Measurements from ENCODE around the gene ARHGAP5.

Gene ARHGAP5

DNA sequence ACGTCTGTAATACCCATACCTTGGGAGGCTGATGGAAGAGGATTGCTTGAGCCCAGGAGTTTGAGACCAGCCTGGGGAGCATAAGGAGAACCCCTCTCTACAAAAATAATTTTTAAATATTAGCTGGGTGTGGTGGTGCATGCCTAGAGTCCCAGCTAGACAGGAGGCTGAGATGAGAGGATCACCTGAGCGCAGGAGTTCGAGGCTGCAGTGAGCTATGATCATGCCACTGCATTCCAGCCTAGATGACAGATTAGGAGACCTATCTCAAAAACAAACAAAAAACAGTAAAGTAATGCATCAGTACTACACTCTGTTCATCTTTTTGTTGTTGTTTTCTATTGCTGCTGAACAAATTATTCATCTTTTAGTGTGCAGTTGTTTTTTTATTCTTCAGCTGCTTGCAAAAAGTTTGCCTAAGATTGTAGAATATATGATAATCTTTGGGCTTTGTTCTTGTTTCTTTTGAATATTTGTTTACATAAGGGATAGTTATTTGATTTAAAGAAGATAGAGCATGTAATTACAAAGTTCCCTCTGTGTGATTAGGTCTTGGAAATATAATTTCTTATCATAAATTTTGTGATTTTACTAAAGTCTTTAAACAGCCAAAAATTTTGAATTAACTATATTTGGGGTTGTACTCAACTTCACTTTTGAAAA is 8.2 kb downstream of the ARHGAP5 start:
- Mint-ChIP-seq H3K4me3 (no peak overlapping the region), H3K27ac (no peak overlapping the region), H3K36me3 (ENCODE audit: low read depth) (peaks cover 16% of the 10 kb centered on the region), H3K27me3 (ENCODE audit: low read depth, poor library complexity) (no peaks in the 10 kb centered on the region), H3K4me1 (peaks cover 71% of the 10 kb centered on the region), H3K9me3 (no peaks in the 10 kb centered on the region)
- DNase-seq, result no peak
- TF ChIP-seq, protein P1, sequence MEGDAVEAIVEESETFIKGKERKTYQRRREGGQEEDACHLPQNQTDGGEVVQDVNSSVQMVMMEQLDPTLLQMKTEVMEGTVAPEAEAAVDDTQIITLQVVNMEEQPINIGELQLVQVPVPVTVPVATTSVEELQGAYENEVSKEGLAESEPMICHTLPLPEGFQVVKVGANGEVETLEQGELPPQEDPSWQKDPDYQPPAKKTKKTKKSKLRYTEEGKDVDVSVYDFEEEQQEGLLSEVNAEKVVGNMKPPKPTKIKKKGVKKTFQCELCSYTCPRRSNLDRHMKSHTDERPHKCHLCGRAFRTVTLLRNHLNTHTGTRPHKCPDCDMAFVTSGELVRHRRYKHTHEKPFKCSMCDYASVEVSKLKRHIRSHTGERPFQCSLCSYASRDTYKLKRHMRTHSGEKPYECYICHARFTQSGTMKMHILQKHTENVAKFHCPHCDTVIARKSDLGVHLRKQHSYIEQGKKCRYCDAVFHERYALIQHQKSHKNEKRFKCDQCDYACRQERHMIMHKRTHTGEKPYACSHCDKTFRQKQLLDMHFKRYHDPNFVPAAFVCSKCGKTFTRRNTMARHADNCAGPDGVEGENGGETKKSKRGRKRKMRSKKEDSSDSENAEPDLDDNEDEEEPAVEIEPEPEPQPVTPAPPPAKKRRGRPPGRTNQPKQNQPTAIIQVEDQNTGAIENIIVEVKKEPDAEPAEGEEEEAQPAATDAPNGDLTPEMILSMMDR (IDR thresholded peaks at IDR 0.05), result no peak

DNA sequence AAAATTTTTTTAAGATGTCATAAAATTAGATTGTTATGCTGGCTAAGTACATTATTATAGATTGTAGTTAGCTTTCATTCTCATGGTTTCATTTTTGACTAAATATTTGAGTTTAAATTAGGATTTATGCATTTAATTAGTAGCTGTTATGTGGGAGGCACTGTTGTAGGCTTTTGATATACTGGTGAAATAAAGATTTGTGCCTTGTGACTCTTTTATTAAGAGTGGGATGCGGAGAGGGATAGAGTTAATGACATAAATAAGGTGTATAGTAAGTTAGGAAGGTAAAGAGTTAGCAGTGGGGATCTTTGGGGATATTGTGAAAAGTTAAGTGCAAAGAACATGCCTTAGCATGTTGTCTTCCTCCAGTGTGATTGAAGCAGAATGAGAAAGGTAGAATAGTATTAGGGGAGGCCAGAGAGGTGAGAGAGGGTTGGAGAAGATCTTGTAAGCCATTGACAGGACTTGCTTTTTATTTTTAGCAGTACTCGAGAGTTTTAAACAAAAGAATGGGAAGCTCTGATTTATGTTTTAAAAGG is 8.8 kb downstream of the ARHGAP5 start:
- Mint-ChIP-seq H3K4me3 (peak overlapping the region; percentile 1), H3K9me3 (no peaks in the 10 kb centered on the region), H3K4me1 (peaks cover 65% of the 10 kb centered on the region), H3K36me3 (ENCODE audit: low read depth) (peaks cover 22% of the 10 kb centered on the region), H3K27ac (peak overlapping the region; percentile 14), H3K27me3 (ENCODE audit: low read depth, poor library complexity) (no peaks in the 10 kb centered on the region)
- TF ChIP-seq, protein P1 (IDR thresholded peaks at IDR 0.05), result no peak
- no peak for DNase-seq

DNA sequence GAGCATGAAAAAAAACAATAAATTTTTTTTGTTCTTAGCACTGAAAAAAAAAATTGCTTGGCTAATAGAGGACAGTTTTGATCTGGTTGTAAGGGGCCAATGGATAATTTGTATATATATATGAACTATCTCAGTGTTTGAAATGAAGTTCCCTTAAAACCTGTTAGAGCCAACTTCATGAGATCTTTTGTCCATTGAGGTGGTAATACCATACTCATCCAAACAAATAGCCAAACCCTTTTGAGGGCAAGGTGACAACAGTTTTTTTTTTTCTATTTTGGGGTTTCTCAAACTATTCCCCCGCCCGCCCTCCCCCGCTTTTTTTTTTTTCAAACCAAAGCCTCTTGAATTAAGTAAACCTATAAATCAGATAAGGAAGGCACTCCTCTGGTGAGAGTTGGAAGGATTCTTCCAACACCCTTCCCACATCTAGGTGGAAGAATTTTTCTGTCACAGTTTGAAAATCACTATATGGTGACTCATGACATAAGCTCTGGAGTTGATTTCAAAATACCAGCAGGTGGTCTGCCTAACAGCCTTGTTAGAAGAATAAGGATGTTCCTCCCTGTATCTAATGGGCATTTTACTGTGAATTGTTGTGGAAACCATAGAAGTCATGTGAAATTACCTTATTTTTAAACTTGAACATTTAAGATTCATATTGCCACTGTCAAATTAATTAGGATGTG is 10.2 kb downstream of the ARHGAP5 start:
- H3K36me3 Mint-ChIP-seq (ENCODE audit: low read depth), result peaks cover 33% of the 10 kb centered on the region
- no peak overlapping the region for H3K4me3 Mint-ChIP-seq
- peaks cover 52% of the 10 kb centered on the region for H3K4me1 Mint-ChIP-seq
- no peak for DNase-seq
- TF ChIP-seq, protein P1 (IDR thresholded peaks at IDR 0.05), result no peak
- no peak overlapping the region for H3K27ac Mint-ChIP-seq
- H3K27me3 Mint-ChIP-seq (ENCODE audit: low read depth, poor library complexity), result no peaks in the 10 kb centered on the region
- no peaks in the 10 kb centered on the region for H3K9me3 Mint-ChIP-seq

DNA sequence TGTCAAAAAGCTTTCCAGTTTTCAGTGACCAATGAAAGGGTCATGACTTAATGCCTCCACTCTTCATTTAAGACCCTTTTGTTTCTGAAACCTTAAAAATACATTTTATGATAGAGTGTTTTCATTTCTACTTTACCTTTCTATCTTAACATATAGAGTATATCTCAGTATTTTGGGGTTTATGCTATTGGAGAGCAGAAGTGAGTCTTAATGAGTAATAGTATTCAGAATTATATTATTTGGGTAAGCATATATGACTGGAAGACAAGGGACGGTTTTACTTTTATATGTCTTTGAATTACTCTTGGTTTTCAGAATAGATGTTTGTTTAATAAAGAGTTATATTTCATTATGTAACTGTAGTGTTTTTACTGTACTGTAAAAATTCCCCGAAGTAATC is 10.8 kb downstream of the ARHGAP5 start:
- Mint-ChIP-seq H3K4me3 (no peak overlapping the region), H3K9me3 (no peaks in the 10 kb centered on the region), H3K27me3 (ENCODE audit: low read depth, poor library complexity) (no peaks in the 10 kb centered on the region), H3K4me1 (peaks cover 46% of the 10 kb centered on the region), H3K27ac (no peak overlapping the region), H3K36me3 (ENCODE audit: low read depth) (peaks cover 38% of the 10 kb centered on the region)
- TF ChIP-seq, protein P1 (IDR thresholded peaks at IDR 0.05), result no peak
- no peak for DNase-seq

DNA sequence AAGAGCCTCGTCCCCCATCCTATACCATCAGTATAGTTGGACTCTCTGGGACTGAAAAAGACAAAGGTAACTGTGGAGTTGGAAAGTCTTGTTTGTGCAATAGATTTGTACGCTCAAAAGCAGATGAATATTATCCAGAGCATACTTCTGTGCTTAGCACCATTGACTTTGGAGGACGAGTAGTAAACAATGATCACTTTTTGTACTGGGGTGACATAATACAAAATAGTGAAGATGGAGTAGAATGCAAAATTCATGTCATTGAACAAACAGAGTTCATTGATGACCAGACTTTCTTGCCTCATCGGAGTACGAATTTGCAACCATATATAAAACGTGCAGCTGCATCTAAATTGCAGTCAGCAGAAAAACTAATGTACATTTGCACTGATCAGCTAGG is 13.6 kb downstream of the ARHGAP5 start:
- no peaks in the 10 kb centered on the region for H3K9me3 Mint-ChIP-seq

More for the DNA sequence above, 13.6 kb downstream of the ARHGAP5 start:
- Mint-ChIP-seq H3K27ac (no peak overlapping the region), H3K36me3 (ENCODE audit: low read depth) (peaks cover 53% of the 10 kb centered on the region), H3K4me1 (peaks cover 28% of the 10 kb centered on the region), H3K4me3 (no peak overlapping the region), H3K27me3 (ENCODE audit: low read depth, poor library complexity) (no peaks in the 10 kb centered on the region)
- TF ChIP-seq, protein P1 (IDR thresholded peaks at IDR 0.05), result no peak
- no peak for DNase-seq
